IMR-90 (cell line): ENCODE results near the gene SVBP. TPM values are rescaled to one million over a fixed set of nuclear protein-coding genes. Genes with fewer than 3 reads are reported as not detected.

Experiments
- ATAC-seq: fragments of 200-7000 bp; cut with Tn5 transposase; 2 replicates; pipeline ENCODE4 v1.9.1; 2020; ENCODE audit warnings: low read depth, mild to moderate bottlenecking, moderate library complexity
- BruUV-seq: library from RNA; stranded (reverse); fragments of 400-500 nt; replicated peaks from 2 replicates; lab custom pipeline; 2021; lab: Mats Ljungman, UMichigan
- CTCF ChIA-PET: fragments of 300-600 bp; formaldehyde crosslinking; extraction: SDS; loops from one replicate; lab custom pipeline; 2021; ENCODE audit warnings: antibody characterized with exemption; lab: Yijun Ruan, JAX
- POLR2A ChIA-PET: fragments of 300-600 bp; sonication (Branson Sonifier 250); formaldehyde crosslinking; loops from one replicate; lab custom pipeline; 2022; ENCODE audit warnings: antibody characterized with exemption; ENCODE audit not compliant: unreplicated experiment; lab: Charles Lee
- DNase-seq: peaks from one replicate; pipeline ENCODE4 v3.0.0; 2013
- H2AFZ ChIP-seq: replicated peaks from 2 replicates; pipeline ENCODE3; 2013; ENCODE audit warnings: low read length, mild to moderate bottlenecking; ENCODE audit not compliant: poor library complexity
- H2AK5ac ChIP-seq: 2 replicates; pipeline ENCODE4 v1.6.1; 2013; ENCODE audit warnings: low read depth, low read length, inconsistent platforms
- H2AK9ac ChIP-seq: replicated peaks from 2 replicates; pipeline ENCODE3; 2013; ENCODE audit warnings: mild to moderate bottlenecking, low read depth, low read length, moderate library complexity; ENCODE audit not compliant: poor library complexity
- H2BK120ac ChIP-seq: 2 replicates; pipeline ENCODE4 v1.6.1; 2013; ENCODE audit warnings: low read depth, low read length, inconsistent platforms
- H2BK15ac ChIP-seq: 3 replicates; pipeline ENCODE4 v1.6.1; 2013; ENCODE audit warnings: low read depth, low read length, inconsistent platforms
- H2BK20ac ChIP-seq: 2 replicates; pipeline ENCODE4 v1.6.1; 2013; ENCODE audit warnings: low read depth, mild to moderate bottlenecking, inconsistent platforms, low read length, moderate library complexity
- H2BK5ac ChIP-seq: 2 replicates; pipeline ENCODE4 v1.6.1; 2013; ENCODE audit warnings: mild to moderate bottlenecking, low read depth, low read length, inconsistent platforms; ENCODE audit not compliant: poor library complexity, severe bottlenecking
- H3K14ac ChIP-seq: replicated peaks from 2 replicates; pipeline ENCODE4 v1.6.1; 2013; ENCODE audit warnings: low read depth, low read length, inconsistent platforms
- H3K18ac ChIP-seq: 2 replicates; pipeline ENCODE4 v1.6.1; 2013; ENCODE audit warnings: low read depth, low read length, control low read depth
- H3K23ac ChIP-seq: 2 replicates; pipeline ENCODE4 v1.6.1; 2013; ENCODE audit warnings: low read depth, low read length, inconsistent platforms
- H3K27ac ChIP-seq: 2 replicates; pipeline ENCODE4 v1.5.1; 2013; ENCODE audit warnings: mild to moderate bottlenecking, control low read depth, low read length; ENCODE audit not compliant: insufficient read depth
- H3K27me3 ChIP-seq: 2 replicates; pipeline ENCODE4 v1.6.1; 2013; ENCODE audit warnings: low read length; ENCODE audit not compliant: control insufficient read depth, insufficient read depth
- H3K36me3 ChIP-seq: 2 replicates; pipeline ENCODE4 v1.6.1; 2013; ENCODE audit warnings: low read length, mixed read lengths; ENCODE audit not compliant: control insufficient read depth, insufficient read depth
- H3K4ac ChIP-seq: 2 replicates; pipeline ENCODE4 v1.6.1; 2013; ENCODE audit warnings: low read depth, low read length, inconsistent platforms
- H3K4me1 ChIP-seq: 2 replicates; pipeline ENCODE4 v1.6.1; 2013; ENCODE audit warnings: low read length, mixed read lengths; ENCODE audit not compliant: control insufficient read depth, insufficient read depth
- H3K4me2 ChIP-seq: 2 replicates; pipeline ENCODE4 v1.6.1; 2013; ENCODE audit warnings: low read depth, mild to moderate bottlenecking, control low read depth, low read length, moderate library complexity
- H3K4me3 ChIP-seq: 2 replicates; pipeline ENCODE4 v1.5.1; 2013; ENCODE audit warnings: low read depth, mild to moderate bottlenecking, control low read depth, low read length, moderate library complexity; ENCODE audit not compliant: insufficient read depth
- H3K56ac ChIP-seq: 2 replicates; pipeline ENCODE4 v1.6.1; 2013; ENCODE audit warnings: low read length, inconsistent platforms; ENCODE audit not compliant: insufficient read depth; ENCODE audit errors: extremely low read depth
- H3K79me1 ChIP-seq, 2 experiments: 2 replicates each; pipeline ENCODE4 v1.6.1; 2013; ENCODE audit warnings: low read length in 2 of 2, inconsistent platforms in 1 of 2, low read depth in 1 of 2
- H3K9ac ChIP-seq: 2 replicates; pipeline ENCODE4 v1.6.1; 2013; ENCODE audit warnings: low read depth, low read length, control low read depth
- H3K9me1 ChIP-seq: 2 replicates; pipeline ENCODE4 v1.6.1; 2013; ENCODE audit warnings: low read length, inconsistent platforms; ENCODE audit not compliant: insufficient read depth
- H3K9me3 ChIP-seq: 2 replicates; pipeline ENCODE4 v1.6.1; 2013; ENCODE audit warnings: low read length; ENCODE audit not compliant: control insufficient read depth, insufficient read depth
- H4K20me1 ChIP-seq: 2 replicates; pipeline ENCODE4 v1.6.1; 2013; ENCODE audit warnings: low read length, inconsistent platforms; ENCODE audit not compliant: insufficient read depth
- H4K5ac ChIP-seq: 2 replicates; pipeline ENCODE4 v1.6.1; 2013; ENCODE audit warnings: mild to moderate bottlenecking, low read depth, low read length, control low read depth
- H4K8ac ChIP-seq, 2 experiments: 2 replicates each; pipeline ENCODE4 v1.6.1; 2013; ENCODE audit warnings: low read depth in 2 of 2, low read length in 2 of 2, control low read depth in 1 of 2, inconsistent platforms in 1 of 2
- H4K91ac ChIP-seq: 2 replicates; pipeline ENCODE4 v1.6.1; 2013; ENCODE audit warnings: low read depth, low read length, inconsistent platforms; ENCODE audit not compliant: insufficient read depth
- BHLHE40 ChIP-seq: fragments of 150-350 bp; IDR thresholded peaks from 2 replicates; pipeline ENCODE4 v1.6.1; 2016; ENCODE audit warnings: mild to moderate bottlenecking, low read depth, low read length
- MXI1 ChIP-seq: IDR thresholded peaks from 2 replicates; pipeline ENCODE4 v1.6.1; 2012; ENCODE audit warnings: low read depth, mild to moderate bottlenecking, low read length, moderate library complexity, borderline replicate concordance
- RAD21 ChIP-seq: IDR thresholded peaks from 2 replicates; pipeline ENCODE4 v1.6.1; 2012; ENCODE audit warnings: low read length, improper control_type of control experiment
- WGBS, 2 experiments: methylation state at CpG; one replicate each; pipeline versions ENCODE4 v1.1.5 to v1.1.7; 2013; ENCODE audit warnings: missing lambda C conversion rate in 2 of 2; ENCODE audit not compliant: insufficient read length in 1 of 2; ENCODE audit errors: extremely low coverage in 2 of 2; 5-methylcytosine and 5-hydroxymethylcytosine counted together
- dilution Hi-C: fragments of 300-500 bp; cut with HindIII; formaldehyde crosslinking; loops from one replicate; pipeline ENCODE4 v1.14.3; 2018; ENCODE audit warnings: low sequenced_read_pairs; ENCODE audit not compliant: unreplicated experiment
- in situ Hi-C: fragments of 300-500 bp; cut with MboI; formaldehyde crosslinking; loops from 3 replicates; pipeline ENCODE4 v1.14.3; 2019; ENCODE audit warnings: low sequenced_read_pairs, inconsistent platforms, mixed read lengths
- intact Hi-C: fragments of 100-400 bp; cut with micrococcal nuclease; formaldehyde crosslinking; loops from 2 replicates; pipeline ENCODE4 v1.10.0; 2022
- polyA plus RNA-seq, 3 experiments: library from polyadenylated mRNA; depleted of rRNA; stranded (reverse); fragments of >200 nt; gene quantifications; 2 replicates each; pipeline ENCODE4 v1.2.3, GENCODE V29; 2012; ENCODE audit warnings: low replicate concordance in 1 of 3
- total RNA-seq: library from RNA; depleted of rRNA; stranded (reverse); fragments of >200 nt; gene quantifications from 2 replicates; pipeline ENCODE4 v1.2.3, GENCODE V29; 2012
- TF ChIP-seq, protein P1 (sequence below): conservative IDR thresholded peaks from 2 replicates; pipeline ENCODE4 v1.5.1; 2012; ENCODE audit warnings: mild to moderate bottlenecking, low read depth, low read length, improper control_type of control experiment
- TF ChIP-seq, protein P2 (sequence below): fragments of 150-350 bp; IDR thresholded peaks from 2 replicates; pipeline ENCODE4 v1.6.1; 2017; ENCODE audit warnings: mild to moderate bottlenecking, antibody characterized with exemption, low read length, low read depth

Gene SVBP
- total and polyA plus RNA-seq, 2 of the 4 experiments (the other 2 are of a cell fraction): 9.7 to 11.5 TPM

DNA sequence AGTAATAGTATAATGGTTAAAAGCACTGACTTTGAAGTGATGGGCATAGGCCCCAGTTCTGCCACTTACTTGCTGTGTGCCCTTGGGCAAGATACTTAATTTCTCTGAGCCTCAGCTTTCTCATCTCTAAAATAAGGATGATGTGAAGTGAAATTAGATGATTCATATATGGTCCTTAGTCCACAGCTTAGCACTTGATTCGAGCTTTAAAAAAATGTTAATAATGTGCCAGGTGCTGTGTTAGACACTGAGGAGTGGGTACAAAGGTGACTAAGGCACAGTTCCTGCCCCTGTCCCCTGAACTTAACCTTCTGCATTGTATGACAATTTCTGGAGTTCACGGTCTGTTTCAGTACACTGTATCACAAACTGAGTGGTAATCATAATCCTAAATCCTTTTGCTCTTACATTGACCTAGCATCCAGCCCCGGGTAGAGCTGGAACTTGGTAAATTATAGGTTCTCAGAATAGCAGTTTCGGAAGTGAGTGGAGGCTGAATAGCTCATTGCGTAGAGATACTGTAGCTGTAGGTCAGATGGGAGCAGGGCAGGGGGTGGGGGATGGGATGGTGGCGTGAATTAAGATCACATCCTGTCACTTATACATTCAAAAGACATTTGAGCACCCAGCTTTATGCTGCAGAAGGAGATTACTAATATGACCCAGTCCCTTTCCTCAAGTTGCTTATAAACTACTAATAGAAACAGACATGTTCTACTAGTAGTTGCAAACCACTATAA is 30.7 kb upstream of the SVBP start:
- ChIA-PET POLR2A (no interaction called here), CTCF (no interaction called here)
- no peak for ATAC-seq
- no TSS peak for BruUV-seq
- Histone ChIP-seq H2BK5ac (no peak overlapping the region), H2BK20ac (no peak overlapping the region), H3K9me1 (peaks cover 15% of the 10 kb centered on the region), H2AK5ac (no peak overlapping the region), H4K20me1 (no peaks in the 10 kb centered on the region), H2BK120ac (no peak overlapping the region), H3K14ac (no peak overlapping the region), H3K4me2 (peak overlapping the region; percentile 96; the same call in 1 of the 2 replicates), H3K27me3 (no peaks in the 10 kb centered on the region), H3K23ac (peak overlapping the region; percentile 81; the same call in 1 of the 2 replicates), H2AK9ac (no peak overlapping the region), H3K79me1 (peaks cover 18 to 33% of the 10 kb centered on the region in 2 experiments), H3K9ac (no peak overlapping the region), H3K27ac (no peak overlapping the region), H2BK15ac (no peak overlapping the region), H3K18ac (no peak overlapping the region), H4K8ac (no peak overlapping the region), H3K4me1 (peaks cover 6% of the 10 kb centered on the region), H3K4me3 (no peak overlapping the region; the same call in 1 of the 2 replicates), H3K56ac (no peak overlapping the region), H3K4ac (no peak overlapping the region), H4K91ac (no peak overlapping the region), H3K9me3 (peaks cover 11% of the 10 kb centered on the region), H3K36me3 (peaks cover 18% of the 10 kb centered on the region), H2AFZ (no peak overlapping the region), H4K5ac (no peak overlapping the region)
- TF ChIP-seq BHLHE40 (no peak), MXI1 (no peak), RAD21 (no peak)
- TF ChIP-seq, protein P1, sequence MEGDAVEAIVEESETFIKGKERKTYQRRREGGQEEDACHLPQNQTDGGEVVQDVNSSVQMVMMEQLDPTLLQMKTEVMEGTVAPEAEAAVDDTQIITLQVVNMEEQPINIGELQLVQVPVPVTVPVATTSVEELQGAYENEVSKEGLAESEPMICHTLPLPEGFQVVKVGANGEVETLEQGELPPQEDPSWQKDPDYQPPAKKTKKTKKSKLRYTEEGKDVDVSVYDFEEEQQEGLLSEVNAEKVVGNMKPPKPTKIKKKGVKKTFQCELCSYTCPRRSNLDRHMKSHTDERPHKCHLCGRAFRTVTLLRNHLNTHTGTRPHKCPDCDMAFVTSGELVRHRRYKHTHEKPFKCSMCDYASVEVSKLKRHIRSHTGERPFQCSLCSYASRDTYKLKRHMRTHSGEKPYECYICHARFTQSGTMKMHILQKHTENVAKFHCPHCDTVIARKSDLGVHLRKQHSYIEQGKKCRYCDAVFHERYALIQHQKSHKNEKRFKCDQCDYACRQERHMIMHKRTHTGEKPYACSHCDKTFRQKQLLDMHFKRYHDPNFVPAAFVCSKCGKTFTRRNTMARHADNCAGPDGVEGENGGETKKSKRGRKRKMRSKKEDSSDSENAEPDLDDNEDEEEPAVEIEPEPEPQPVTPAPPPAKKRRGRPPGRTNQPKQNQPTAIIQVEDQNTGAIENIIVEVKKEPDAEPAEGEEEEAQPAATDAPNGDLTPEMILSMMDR: no peak
- TF ChIP-seq, protein P2, sequence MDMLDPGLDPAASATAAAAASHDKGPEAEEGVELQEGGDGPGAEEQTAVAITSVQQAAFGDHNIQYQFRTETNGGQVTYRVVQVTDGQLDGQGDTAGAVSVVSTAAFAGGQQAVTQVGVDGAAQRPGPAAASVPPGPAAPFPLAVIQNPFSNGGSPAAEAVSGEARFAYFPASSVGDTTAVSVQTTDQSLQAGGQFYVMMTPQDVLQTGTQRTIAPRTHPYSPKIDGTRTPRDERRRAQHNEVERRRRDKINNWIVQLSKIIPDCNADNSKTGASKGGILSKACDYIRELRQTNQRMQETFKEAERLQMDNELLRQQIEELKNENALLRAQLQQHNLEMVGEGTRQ: no peak
- in situ Hi-C loops: no loop called here
- intact Hi-C loops: loop anchor here (10.0 kb wide), 1 partner anchor 163 kb away; the partner anchor contains the start of gene YBX1
- WGBS, 2 experiments: 100% methylated on average over 1 of the region's 6 CpGs; no CpG with 5 or more reads in 1 of the 2 experiments
- DNase-seq: no peak
- dilution Hi-C loops: no loop called here
